Smooth muscle cell (in vitro differentiated cells): ENCODE results near the gene SMAD3. TPM values are rescaled to one million over a fixed set of nuclear protein-coding genes. Genes with fewer than 3 reads are reported as not detected.

Source experiments
- DNase-seq: peaks from one replicate; lab custom pipeline; 2025; ENCODE audit not compliant: unreplicated experiment; lab: John Stamatoyannopoulos, UW
- H2AFZ ChIP-seq: fragments of 200-600 bp; sonication (generic); 2 replicates; pipeline ENCODE4 v1.6.0; 2016; ENCODE audit warnings: antibody characterized with exemption, low read depth, mild to moderate bottlenecking
- H3F3A ChIP-seq: fragments of 200-600 bp; sonication (generic); 2 replicates; pipeline ENCODE4 v1.6.0; 2017; ENCODE audit warnings: antibody characterized with exemption, low read depth
- H3K27ac ChIP-seq: fragments of 200-600 bp; sonication (generic); 2 replicates; pipeline ENCODE4 v1.5.1; 2016; ENCODE audit warnings: low read depth, mild to moderate bottlenecking
- H3K27me3 ChIP-seq: fragments of 200-600 bp; sonication (generic); 2 replicates; pipeline ENCODE4 v1.6.1; 2016; ENCODE audit warnings: low read depth, mild to moderate bottlenecking
- H3K36me3 ChIP-seq: fragments of 200-600 bp; sonication (generic); 2 replicates; pipeline ENCODE4 v1.5.1; 2016; ENCODE audit warnings: low read depth
- H3K4me1 ChIP-seq: fragments of 200-600 bp; sonication (generic); 2 replicates; pipeline ENCODE4 v1.5.1; 2016; ENCODE audit warnings: low read depth
- H3K4me2 ChIP-seq: fragments of 200-600 bp; sonication (generic); 2 replicates; pipeline ENCODE4 v1.6.0; 2016; ENCODE audit warnings: mild to moderate bottlenecking
- H3K4me3 ChIP-seq: fragments of 200-600 bp; sonication (generic); 2 replicates; pipeline ENCODE4 v1.5.1; 2016; ENCODE audit warnings: mild to moderate bottlenecking
- H3K79me2 ChIP-seq: fragments of 200-600 bp; sonication (generic); 2 replicates; pipeline ENCODE4 v1.6.0; 2016; ENCODE audit warnings: low read depth, mild to moderate bottlenecking
- H3K9ac ChIP-seq: fragments of 200-600 bp; sonication (generic); 2 replicates; pipeline ENCODE4 v1.6.0; 2016; ENCODE audit warnings: low read depth
- H3K9me3 ChIP-seq: fragments of 200-600 bp; sonication (generic); replicated peaks from 2 replicates; pipeline ENCODE4 v1.5.1; 2016; ENCODE audit warnings: low read depth
- H4K20me1 ChIP-seq: fragments of 200-600 bp; sonication (generic); 2 replicates; pipeline ENCODE4 v1.6.0; 2016; ENCODE audit warnings: low read depth
- CTCF ChIP-seq: fragments of 200-600 bp; sonication (generic); IDR thresholded peaks from 2 replicates; pipeline ENCODE4 v1.5.1; 2017; ENCODE audit warnings: borderline replicate concordance, mild to moderate bottlenecking, antibody characterized with exemption; ENCODE audit not compliant: insufficient read depth, poor library complexity, severe bottlenecking
- WGBS: methylation state at CpG from one replicate; pipeline ENCODE4 v1.1.7; 2016; ENCODE audit warnings: low lambda C conversion rate; 5-methylcytosine and 5-hydroxymethylcytosine counted together
- polyA plus RNA-seq: library from polyadenylated mRNA; unstranded; fragments of >200 nt; fragmentation: Nextera tagmentation; extraction: Ambion mirVana; gene quantifications from 2 replicates; pipeline ENCODE4 v1.2.1, GENCODE V29; 2016
- total RNA-seq: library from RNA; depleted of rRNA; stranded (reverse); fragments of >200 nt; gene quantifications from 2 replicates; pipeline ENCODE4 v1.2.3, GENCODE V29; 2014

The SMAD3 gene
- total and polyA plus RNA-seq, 2 experiments from 2014 or later, result 20.2 to 21.9 TPM

GRCh38 chr15:67064607-67065530 lies 533 bp upstream of the SMAD3 start:
- TF ChIP-seq CTCF, result no peak
- Histone ChIP-seq H3K4me1 (peaks cover 35% of the 10 kb centered on the region), H3K36me3 (no peaks in the 10 kb centered on the region), H2AFZ (peak overlapping the region; percentile 68), H3F3A (peaks cover 21% of the 10 kb centered on the region), H3K27ac (peak overlapping the region; percentile 92), H3K4me3 (peak overlapping the region; percentile 80), H3K27me3 (no peaks in the 10 kb centered on the region), H3K9ac (peak overlapping the region; percentile 78), H3K4me2 (peak overlapping the region; percentile 92), H3K79me2 (peaks cover 27% of the 10 kb centered on the region), H4K20me1 (peaks cover 31% of the 10 kb centered on the region), H3K9me3 (no peaks in the 10 kb centered on the region)
- 2% methylated on average over 55 of the region's 75 CpGs for WGBS
- DNase-seq, result no peak

- Histone ChIP-seq H3K4me2 (peak overlapping the region; percentile 92), H2AFZ (peak overlapping the region; percentile 5), H3K27ac (peak overlapping the region; percentile 92), H3K9me3 (no peaks in the 10 kb centered on the region), H3K4me3 (peak overlapping the region; percentile 80), H4K20me1 (peaks cover 45% of the 10 kb centered on the region), H3K27me3 (no peaks in the 10 kb centered on the region), H3K4me1 (peaks cover 48% of the 10 kb centered on the region), H3K79me2 (peaks cover 41% of the 10 kb centered on the region), H3K36me3 (no peaks in the 10 kb centered on the region), H3F3A (peaks cover 21% of the 10 kb centered on the region), H3K9ac (peak overlapping the region; percentile 90)
- no peak for DNase-seq
- TF ChIP-seq CTCF, result no peak
- WGBS, result 2% methylated on average over 60 of the region's 72 CpGs
Measured at GRCh38 chr15:67066041-67066958, 898 bp downstream of the SMAD3 start.

GRCh38 chr15:67066959-67067853 lies 1.8 kb downstream of the SMAD3 start:
- Histone ChIP-seq H3K27ac (peak overlapping the region; percentile 92), H3K9me3 (no peaks in the 10 kb centered on the region), H3K36me3 (no peaks in the 10 kb centered on the region), H4K20me1 (peaks cover 54% of the 10 kb centered on the region), H3K4me2 (peak overlapping the region; percentile 92), H3K4me3 (peak overlapping the region; percentile 80), H3K27me3 (no peaks in the 10 kb centered on the region), H3K4me1 (peaks cover 56% of the 10 kb centered on the region), H3F3A (peaks cover 21% of the 10 kb centered on the region), H3K9ac (peak overlapping the region; percentile 90), H3K79me2 (peaks cover 50% of the 10 kb centered on the region), H2AFZ (no peak overlapping the region)
- DNase-seq, result no peak
- 4% methylated on average over 28 of the region's 28 CpGs for WGBS
- TF ChIP-seq CTCF, result no peak
